ENCODE measurements around the gene CLDND2. TPM values are rescaled to one million over a fixed set of nuclear protein-coding genes. Genes with fewer than 3 reads are reported as not detected.

The CLDND2 gene
- total and polyA plus RNA-seq, 2 experiments from 2014 or later, result 7.7 TPM; not detected in 1

DNA sequence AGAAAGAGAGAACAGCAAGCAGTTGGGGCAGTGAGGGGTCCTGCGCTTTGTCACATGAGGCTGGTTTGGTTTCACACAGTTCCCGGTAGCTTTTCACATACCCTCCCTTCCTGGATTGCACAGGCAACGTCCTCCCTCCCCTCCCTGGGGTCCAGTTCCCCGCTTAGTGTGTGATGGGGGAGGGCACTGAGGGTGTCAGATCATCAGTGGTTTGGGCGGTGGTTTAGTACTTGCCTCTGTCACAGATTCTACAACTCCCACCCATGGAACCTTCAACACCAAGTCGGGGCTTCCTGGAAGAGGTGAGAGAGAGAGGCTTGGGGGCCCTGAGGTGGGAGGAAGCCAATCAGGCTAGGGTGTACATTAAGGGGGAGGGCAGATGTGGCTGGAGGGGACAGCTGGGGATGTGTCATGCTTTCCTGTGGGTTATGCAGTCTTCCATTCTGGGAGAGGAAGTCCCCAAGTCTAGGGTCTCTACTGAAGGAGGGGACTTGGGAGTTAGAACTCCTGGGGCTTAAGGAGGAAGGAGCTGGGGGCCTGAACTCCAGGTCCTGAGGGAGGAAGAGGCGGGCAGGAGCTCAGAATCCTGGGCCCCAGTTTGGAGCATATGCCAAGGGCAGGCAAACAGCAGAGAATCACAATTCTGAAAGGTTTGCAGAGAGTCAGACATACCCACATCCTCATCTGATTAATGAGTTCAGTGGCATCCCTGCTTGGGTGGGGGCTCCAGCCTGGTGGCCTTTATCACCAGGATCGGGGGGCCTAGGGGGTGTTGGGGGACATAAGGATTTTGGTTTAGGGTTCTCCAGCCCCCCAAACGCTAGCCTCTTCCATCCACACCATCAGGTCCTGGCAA is 4.1 kb upstream of the CLDND2 start, which contains the start of gene NKG7:
Gene NKG7 (minus strand): TSS at position 6 of the 856 bp plus-strand sequence. CDS start 119 bp downstream, outside the sequence.
- H3K4me3 Mint-ChIP-seq, result no peak within 1 kb of the TSS
- H3K27me3 Mint-ChIP-seq (ENCODE audit: insufficient read depth, low read depth, poor library complexity), result peaks cover 12% of the 10 kb centered on the region
- H3F3A ChIP-seq (replicated peaks; ENCODE audit: low read depth), result no peaks in the 10 kb centered on the region; the same call in 1 of the 2 replicates

More for the DNA sequence above, 4.1 kb upstream of the CLDND2 start, which contains the start of gene NKG7:
- TF ChIP-seq EZH2phosphoT487 (IDR thresholded peaks at IDR 0.05; ENCODE audit: unreplicated experiment) (no peak), POLR2AphosphoS5 (IDR thresholded peaks at IDR 0.05; ENCODE audit: low read depth) (no peak), STAT1 (IDR thresholded peaks at IDR 0.05; ENCODE audit: unreplicated experiment) (no peak), ZNF114 (CRISPR knock-in tag; IDR thresholded peaks at IDR 0.05) (no peak), NANOG (IDR thresholded peaks at IDR 0.05; ENCODE audit: borderline replicate concordance) (no peak), CTCF (conservative IDR thresholded peaks at IDR 0.05; ENCODE audit: low read depth in 2 of 2) (no peak), ZNF331 (CRISPR knock-in tag; IDR thresholded peaks at IDR 0.05; ENCODE audit: low read depth) (no peak), ZNF462 (CRISPR knock-in tag; IDR thresholded peaks at IDR 0.05) (no peak), CREB1 (CRISPR knock-in tag; IDR thresholded peaks at IDR 0.05; ENCODE audit: low read depth) (no peak), JUNB (IDR thresholded peaks at IDR 0.05; ENCODE audit: unreplicated experiment) (no peak), EZH2 (IDR thresholded peaks at IDR 0.05; ENCODE audit: low read depth, unreplicated experiment) (no peak)
- TF ChIP-seq, protein P1, sequence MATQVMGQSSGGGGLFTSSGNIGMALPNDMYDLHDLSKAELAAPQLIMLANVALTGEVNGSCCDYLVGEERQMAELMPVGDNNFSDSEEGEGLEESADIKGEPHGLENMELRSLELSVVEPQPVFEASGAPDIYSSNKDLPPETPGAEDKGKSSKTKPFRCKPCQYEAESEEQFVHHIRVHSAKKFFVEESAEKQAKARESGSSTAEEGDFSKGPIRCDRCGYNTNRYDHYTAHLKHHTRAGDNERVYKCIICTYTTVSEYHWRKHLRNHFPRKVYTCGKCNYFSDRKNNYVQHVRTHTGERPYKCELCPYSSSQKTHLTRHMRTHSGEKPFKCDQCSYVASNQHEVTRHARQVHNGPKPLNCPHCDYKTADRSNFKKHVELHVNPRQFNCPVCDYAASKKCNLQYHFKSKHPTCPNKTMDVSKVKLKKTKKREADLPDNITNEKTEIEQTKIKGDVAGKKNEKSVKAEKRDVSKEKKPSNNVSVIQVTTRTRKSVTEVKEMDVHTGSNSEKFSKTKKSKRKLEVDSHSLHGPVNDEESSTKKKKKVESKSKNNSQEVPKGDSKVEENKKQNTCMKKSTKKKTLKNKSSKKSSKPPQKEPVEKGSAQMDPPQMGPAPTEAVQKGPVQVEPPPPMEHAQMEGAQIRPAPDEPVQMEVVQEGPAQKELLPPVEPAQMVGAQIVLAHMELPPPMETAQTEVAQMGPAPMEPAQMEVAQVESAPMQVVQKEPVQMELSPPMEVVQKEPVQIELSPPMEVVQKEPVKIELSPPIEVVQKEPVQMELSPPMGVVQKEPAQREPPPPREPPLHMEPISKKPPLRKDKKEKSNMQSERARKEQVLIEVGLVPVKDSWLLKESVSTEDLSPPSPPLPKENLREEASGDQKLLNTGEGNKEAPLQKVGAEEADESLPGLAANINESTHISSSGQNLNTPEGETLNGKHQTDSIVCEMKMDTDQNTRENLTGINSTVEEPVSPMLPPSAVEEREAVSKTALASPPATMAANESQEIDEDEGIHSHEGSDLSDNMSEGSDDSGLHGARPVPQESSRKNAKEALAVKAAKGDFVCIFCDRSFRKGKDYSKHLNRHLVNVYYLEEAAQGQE (IDR thresholded peaks at IDR 0.05; ENCODE audit: unreplicated experiment), result no peak
- Histone ChIP-seq H3K9me2 (ENCODE audit: insufficient read depth) (0 out of 2 replicates have a peak, but pooled peaks cover 2% of the 10 kb centered on the region), H3K4me3 (no peak within 1 kb of the TSS), H3K4me1 (ENCODE audit: insufficient read depth) (peaks cover 7% of the 10 kb centered on the region; the same call in 1 of the 2 replicates), H2AFZ (no peak within 1 kb of the TSS), H3K4me2 (no peak within 1 kb of the TSS), H3K79me2 (replicated peaks; ENCODE audit: insufficient read depth) (no peaks in the 10 kb centered on the region), H4K20me1 (replicated peaks; ENCODE audit: insufficient read depth) (no peaks in the 10 kb centered on the region), H3K36me3 (ENCODE audit: insufficient read depth) (no peaks in the 10 kb centered on the region), H3K27ac (ENCODE audit: low read depth) (no peak within 1 kb of the TSS), H3K27me3 (ENCODE audit: insufficient read depth) (no peaks in the 10 kb centered on the region)
- Mint-ChIP-seq H3K36me3 (ENCODE audit: low read depth) (no peaks in the 10 kb centered on the region), H3K9me3 (no peaks in the 10 kb centered on the region; the same call in 1 of the 3 replicates), H3K4me1 (peaks cover 7% of the 10 kb centered on the region), H3K27ac (no peak within 1 kb of the TSS)
- DNase-seq (ENCODE audit: low spot score) (no peak), ATAC-seq (no peak)

Data from GM23338 (cell line).